22Rv1 (cell line): ENCODE measurements around the gene PCBD2.
"Not testable (repeated sequence)": the region's sequence is repeated elsewhere in the genome, so short reads cannot be mapped to it uniquely, and the experiment has no call there.

Source experiments
- H3K27ac ChIP-seq: fragments of 450-650 bp; 2 replicates; pipeline ENCODE4 v1.5.1; 2017
- CTCF ChIP-seq: fragments of 450-650 bp; IDR thresholded peaks from 2 replicates; pipeline ENCODE4 v1.5.1; 2017; ENCODE audit warnings: mild to moderate bottlenecking
- ZFX ChIP-seq: fragments of 450-650 bp; IDR thresholded peaks from 2 replicates; pipeline ENCODE4 v1.6.1; 2017; ENCODE audit warnings: antibody characterized with exemption, borderline replicate concordance

PCBD2 gene

DNA sequence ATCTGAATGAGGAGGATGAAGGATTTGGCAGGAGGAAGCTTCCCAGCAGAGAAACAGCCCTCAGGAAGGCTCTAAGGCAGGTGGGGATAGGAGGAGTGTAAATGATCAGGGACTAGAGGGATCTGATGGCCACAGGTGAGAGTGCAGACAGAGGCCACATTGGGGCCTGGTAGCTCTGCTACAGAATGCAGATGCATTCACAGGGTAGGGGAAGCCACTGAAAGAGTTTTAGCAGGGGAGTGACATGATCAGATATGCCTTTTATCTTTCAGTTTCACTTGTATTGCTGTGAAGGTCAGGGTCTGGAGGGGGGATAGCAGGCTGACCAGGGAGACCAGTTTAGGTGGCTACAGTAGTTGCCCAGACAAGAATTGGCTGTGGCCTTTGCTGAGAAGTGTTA is 27.8 kb upstream of the PCBD2 start:
- TF ChIP-seq CTCF = no peak
- no peak for TF ChIP-seq ZFX
- no peak overlapping the region for H3K27ac ChIP-seq

DNA sequence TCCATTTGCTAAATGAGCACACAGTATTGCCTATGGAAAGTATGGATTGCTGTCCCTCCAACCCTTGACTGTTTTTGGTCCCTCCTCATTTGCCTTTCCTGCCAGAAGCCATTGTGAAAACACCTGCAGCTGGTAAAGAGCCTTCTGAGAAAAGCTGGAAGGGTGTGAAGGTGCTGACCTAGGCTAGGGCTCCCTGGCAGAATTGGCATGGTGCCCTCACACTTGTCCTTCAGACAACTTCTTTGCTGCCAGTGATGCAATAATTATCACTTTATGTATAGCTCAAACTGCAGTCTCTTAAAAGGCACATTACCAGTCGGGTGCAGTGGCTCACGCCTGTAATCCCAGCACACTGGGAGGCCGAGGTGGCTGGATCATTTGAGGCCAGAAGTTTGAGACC is 26.5 kb upstream of the PCBD2 start:
- TF ChIP-seq ZFX (no peak), CTCF (no peak)
- H3K27ac ChIP-seq = no peak overlapping the region

GRCh38 chr5:134879456-134879855 is 25.5 kb upstream of the PCBD2 start:
- no peak for TF ChIP-seq ZFX
- TF ChIP-seq CTCF = no peak
- no peak overlapping the region for H3K27ac ChIP-seq

DNA sequence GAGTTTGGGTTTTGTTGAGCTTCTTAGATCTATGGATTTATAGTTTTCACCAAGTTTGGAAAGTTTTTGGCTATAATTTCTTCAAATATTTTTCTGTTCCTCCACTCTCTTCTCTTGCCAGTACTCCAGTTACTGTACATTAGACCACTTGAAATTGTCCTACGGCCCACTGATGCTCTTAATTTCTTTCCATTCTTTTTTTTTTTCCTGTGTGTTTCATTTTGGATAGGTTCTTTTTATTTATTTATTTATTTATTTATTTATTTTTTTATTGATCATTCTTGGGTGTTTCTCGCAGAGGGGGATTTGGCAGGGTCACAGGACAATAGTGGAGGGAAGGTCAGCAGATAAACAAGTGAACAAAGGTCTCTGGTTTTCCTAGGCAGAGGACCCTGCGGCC is 24.0 kb upstream of the PCBD2 start:
- H3K27ac ChIP-seq = not testable (repeated sequence)

DNA sequence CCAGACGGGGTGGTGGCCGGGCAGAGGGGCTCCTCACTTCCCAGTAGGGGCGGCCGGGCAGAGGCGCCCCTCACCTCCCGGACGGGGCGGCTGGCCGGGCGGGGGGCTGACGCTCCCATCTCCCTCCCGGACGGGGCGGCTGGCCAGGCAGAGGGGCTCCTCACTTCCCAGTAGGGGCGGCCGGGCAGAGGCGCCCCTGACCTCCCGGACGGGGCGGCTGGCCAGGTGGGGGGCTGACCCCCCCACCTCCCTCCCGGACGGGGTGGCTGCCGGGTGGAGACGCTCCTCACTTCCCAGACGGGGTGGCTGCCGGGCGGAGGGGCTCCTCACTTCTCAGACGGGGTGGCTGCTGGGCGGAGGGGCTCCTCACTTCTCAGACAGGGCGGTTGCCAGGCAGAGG is 23.2 kb upstream of the PCBD2 start:
- not testable (repeated sequence) for H3K27ac ChIP-seq

GRCh38 chr5:134887593-134888159 is 17.3 kb upstream of the PCBD2 start:
- TF ChIP-seq ZFX (no peak), CTCF (no peak)
- no peak overlapping the region for H3K27ac ChIP-seq

- TF ChIP-seq ZFX = no peak
- TF ChIP-seq CTCF = no peak
- no peak overlapping the region for H3K27ac ChIP-seq
Observed at GRCh38 chr5:134889335-134889734, 15.6 kb upstream of the PCBD2 start.

DNA sequence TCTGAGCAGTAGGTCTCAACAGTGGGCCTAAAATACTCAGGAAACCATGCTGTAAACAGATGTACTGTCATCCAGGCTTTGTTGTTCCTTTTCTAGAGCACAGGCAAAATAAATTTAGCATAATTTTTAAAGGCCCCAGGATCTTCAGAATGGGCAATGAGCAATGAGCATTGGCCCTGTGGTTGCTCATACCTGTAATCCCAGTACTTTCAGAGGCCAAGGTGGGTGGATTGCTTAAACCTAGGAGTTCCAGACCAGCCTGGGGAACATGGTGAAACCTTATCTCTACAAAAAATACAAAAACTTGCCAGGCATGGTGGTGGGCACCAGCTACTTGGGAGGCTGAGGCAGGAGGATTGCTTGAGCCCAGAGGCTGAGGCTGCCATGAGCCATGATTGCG is 13.5 kb upstream of the PCBD2 start:
- TF ChIP-seq ZFX (no peak), CTCF (no peak)
- H3K27ac ChIP-seq = no peak overlapping the region
